DMS79 treated with DMSO at 0.1 percent for 48 hours (cell line): ENCODE data around the gene DEFB125.
"Not testable (repeated sequence)": the region's sequence is repeated elsewhere in the genome, so short reads cannot be mapped to it uniquely, and the experiment has no call there.

Experiments
- DNase-seq: peaks from one replicate; lab custom pipeline; 2025; lab: John Stamatoyannopoulos, UW

Gene DEFB125, protein sequence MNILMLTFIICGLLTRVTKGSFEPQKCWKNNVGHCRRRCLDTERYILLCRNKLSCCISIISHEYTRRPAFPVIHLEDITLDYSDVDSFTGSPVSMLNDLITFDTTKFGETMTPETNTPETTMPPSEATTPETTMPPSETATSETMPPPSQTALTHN

DNA sequence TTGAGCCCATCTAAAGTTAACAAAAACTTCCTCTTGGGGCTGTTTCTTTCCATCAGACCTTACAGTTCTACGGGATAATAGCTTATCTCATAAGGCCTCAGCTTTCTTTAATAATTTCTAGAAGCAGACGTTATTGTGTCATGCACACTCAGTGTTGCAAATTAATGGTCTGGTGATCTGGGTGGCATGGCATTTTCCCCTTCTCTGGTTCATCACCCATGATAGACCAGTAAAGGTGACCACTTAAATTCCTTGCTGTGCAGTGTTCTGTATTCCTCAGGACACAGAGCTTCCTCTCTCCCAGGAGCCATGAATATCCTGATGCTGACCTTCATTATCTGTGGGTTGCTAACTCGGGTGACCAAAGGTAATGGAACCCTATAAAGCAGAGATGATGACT lies at the start of gene DEFB125:
TSS of gene DEFB125 (plus strand) at position 272 of the 400 bp plus-strand sequence. CDS start at position 310, 38 bp downstream.
- no peak for DNase-seq

DNA sequence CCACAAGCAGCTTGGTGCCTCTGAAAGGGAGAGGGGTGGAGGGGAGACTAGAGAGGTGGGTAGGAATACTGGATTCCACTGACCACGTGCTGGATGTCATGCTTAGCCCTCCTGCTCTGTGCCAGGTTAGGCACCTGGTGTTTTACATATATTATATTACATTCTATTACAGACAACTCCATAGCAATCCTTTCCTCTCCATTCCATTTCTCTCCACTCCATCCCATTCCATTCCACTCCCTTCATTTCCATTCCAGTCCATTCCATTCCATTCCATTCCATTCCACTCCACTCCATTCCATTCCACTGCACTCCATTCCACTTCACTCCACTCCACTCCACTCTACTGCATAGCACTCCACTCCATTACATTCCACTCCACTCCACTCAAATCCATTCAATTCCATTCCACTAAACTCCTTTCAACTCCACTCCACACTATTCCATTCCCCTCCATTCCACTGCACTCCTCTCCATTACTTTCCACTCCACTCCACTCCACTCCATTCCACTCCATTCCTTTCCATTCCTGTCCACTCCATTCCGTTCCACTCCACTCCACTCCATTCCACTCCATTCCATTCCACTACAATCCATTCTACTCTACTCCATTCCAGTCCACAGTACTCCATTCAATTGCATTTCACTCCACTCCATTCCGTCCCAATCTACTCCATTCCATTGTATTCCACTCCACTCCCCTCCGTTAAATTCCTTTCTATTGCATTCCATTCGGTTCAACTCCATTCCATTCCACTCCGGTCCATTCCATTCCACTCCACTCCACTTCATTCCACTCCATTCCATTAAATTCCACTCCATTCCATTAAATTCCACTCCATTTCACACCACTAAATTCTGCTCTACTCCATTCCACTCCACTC lies 27.2 kb upstream of the DEFB125 start:
- no peak for DNase-seq

DNA sequence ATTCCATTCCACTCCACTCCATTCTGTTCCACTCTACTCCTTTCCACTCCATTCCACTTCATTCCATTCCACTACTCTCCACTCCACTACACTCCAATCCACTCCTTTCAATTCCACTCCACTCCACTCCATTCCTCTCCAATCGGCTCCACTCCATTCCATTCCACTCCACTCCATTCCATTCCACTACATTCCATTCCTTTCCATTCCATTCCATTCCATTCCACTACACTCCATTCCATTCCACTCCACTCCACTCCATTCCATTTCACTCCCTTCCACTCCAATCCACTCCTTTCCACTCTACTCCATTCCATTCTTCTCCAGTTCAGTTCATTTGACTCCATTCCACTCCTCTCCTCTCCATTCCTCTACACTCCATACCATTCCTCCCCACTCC lies 26.2 kb upstream of the DEFB125 start:
- no peak for DNase-seq

DNA sequence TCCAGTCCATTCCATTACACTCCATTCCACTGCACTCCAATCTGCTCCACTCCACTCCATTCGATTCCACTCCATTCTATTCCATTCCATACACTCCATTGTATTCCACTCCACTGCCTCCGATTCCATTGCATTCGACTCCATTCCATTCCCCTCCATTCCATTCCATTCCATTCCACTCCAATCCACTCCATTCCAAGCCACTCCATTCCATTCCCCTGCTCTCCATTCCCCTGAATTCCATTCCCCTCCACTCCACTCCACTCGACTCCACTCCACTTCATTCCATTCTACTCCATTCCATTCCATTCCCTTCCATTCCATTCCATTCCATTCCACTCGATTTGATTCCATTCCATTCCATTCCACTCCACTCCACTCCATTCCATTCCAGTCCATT lies 25.7 kb upstream of the DEFB125 start:
- DNase-seq = no peak

DNA sequence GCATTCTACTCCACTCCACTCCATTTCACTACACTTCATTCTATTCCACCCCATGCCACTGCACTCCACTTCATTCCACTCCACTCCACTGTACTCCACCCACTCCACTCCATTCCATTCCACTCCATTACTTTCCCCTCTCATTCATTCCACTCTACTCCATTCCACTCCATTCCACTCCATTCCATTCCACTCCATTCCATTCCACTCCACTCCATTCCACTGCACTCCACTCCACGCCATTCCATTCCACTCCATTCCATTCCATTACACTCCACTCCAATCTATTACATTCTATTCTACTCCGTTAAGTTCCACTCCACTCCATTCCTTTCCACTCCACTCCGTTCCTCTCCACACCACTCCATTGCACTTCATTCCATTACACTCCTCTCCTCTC lies 25.0 kb upstream of the DEFB125 start:
- DNase-seq = no peak

DNA sequence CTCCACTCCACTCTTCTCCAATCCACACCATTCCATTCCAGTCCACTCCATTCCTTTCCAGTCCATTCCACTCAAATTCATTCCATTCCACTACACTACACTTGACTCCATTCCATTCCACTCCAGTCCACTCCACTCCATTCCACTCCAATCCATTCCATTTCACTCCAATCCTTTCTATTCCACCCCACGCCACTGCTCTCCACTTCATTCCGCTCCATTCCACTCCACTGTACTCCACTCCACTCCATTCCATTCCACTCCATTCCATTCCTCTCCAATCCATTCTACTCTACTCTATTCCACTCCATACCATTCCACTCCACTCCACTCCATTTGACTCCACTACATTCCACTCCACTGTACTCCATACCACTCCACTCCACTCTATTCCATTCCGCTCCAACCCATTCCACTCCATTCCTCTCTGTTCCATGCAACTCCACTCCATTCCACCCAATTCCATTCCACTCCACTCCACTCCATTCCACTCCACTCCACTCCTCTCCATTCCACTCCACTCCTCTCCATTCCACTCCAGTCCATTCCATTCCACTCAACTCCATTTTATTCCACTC lies 23.4 kb upstream of the DEFB125 start:
- DNase-seq = no peak

DNA sequence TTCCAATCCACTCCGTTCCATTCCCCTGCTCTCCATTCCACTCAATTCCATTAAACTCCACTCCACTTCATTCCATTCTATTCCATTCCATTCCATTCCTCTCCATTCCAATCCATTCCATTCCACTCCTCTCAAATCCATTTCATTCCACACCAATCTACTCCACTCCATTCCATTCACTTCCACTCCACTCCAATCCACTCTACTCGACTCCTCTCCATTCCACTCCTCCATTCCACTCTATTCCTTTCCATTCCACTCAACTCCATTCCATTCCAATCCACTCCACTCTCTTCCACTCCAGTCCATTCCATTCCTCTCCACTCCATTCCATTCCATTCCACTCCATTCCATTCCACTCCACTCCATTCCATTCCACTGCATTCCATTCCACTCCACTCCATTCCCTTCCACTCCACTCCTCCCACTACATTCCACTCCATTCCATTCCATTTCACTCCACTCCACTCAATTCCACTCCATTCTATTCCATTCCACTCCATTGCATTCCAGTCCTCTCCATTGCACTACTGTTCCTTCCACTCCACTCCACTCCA lies 22.6 kb upstream of the DEFB125 start:
- no peak for DNase-seq

DNA sequence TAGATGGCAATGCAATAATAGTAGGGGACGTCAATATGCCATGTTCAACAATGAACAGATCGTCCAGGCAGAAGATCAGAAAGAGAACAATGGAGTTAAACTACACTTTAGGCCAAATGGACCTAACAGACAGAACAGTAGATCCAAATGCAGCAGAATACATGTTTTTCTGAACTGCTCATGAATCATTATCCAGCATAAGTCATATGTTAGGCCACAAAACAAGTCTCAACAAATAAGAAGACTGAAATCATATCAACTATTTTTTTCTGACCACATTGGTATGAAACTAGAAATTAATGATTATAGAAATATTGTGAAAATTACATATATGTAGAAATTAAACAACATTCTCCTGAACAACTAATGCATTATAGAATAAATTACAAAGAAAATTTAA lies 10.2 kb upstream of the DEFB125 start:
- no peak for DNase-seq

DNA sequence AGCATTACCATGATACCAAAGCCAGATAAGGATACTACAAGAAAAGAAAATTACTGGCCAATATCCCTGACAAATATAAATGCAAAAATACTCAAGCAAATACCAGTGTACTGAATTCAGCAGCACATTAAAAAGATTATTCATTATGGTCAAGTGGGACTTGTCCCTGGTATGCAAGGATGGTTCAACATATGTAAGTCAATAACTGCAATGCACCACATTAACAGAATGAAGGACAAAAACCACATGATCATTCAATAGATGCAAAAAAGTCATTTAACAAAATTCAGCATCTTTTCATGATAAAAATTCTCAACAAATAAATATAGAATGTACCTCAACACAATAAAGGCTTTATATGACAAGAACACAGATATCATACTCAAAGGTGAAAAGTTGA lies 9.1 kb upstream of the DEFB125 start:
- DNase-seq = no peak

DNA sequence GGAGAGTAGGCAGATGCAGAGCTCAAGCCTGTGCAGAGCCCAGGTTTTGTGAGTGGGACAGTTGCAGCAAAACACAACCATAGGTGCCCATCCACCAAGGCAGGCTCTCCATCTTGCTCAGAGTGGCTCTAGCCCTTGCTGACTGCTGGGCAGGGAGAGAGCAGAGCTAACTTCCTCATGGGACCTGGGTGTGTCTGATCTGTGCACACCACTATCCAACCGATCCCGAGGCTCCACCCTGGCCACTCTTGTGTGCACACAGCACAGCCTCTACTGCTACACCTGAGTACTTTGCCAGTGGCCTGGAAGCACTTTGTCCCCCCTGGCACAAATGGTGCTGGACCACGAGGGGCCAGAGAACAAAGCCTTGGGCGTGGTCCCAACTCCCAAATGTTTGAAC lies 7.9 kb upstream of the DEFB125 start:
- DNase-seq = no peak

DNA sequence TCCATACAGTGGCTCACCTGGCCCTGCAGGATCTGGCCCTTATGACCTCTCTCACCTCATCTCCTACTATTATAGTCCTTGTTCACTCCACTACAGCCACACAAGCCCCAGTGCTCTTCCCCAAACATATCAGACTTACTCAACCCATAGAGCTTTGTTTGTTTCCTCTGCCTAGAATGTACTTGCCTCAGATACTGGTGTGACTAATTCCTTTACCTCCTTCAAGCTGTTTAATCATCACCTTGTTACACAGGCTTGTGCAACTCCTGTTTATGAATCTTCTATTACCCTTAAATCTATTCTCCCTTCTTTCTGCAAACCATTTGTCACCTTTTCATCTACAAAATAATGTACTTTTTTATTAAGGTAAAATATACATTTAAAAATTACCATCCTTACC lies 3.2 kb downstream of the DEFB125 start:
- DNase-seq = no peak

DNA sequence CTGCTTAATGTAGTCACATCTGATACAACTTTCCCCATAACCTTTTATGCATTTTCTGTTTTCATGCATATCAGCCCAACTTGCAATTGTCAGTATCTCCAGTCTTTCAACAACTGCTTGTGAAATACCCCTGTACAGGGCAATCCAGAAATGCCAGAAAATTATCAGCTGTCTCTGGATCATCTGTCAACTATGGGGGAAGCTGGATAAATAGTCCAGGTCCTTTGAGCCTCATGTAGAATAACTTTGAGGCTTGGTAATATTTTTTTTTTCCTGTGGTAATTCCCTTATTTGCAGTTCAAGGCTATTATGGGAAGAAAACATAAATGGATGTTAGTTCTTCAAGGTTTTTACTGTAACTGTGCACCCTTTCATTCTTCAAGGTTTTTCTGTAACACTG lies 6.2 kb downstream of the DEFB125 start:
- DNase-seq = no peak

DNA sequence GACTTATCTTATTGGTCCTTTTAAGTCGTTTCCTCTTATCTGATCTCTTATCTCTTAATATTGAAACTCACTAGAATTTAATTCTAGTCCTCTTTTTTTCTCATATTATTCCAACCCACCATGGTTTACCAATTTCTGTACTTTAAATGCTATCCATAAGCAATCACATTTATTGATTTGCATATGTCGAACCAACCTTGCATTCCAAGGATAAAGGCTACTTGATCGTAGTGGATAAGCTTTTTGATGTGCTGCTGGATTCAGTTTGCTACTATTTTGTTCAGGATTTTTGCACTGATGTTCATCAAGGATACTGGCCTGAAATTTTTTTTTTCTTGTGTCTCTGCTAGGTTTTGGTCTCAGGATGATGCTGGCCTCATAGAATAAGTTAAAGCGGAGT lies 7.7 kb downstream of the DEFB125 start:
- DNase-seq = no peak

DNA sequence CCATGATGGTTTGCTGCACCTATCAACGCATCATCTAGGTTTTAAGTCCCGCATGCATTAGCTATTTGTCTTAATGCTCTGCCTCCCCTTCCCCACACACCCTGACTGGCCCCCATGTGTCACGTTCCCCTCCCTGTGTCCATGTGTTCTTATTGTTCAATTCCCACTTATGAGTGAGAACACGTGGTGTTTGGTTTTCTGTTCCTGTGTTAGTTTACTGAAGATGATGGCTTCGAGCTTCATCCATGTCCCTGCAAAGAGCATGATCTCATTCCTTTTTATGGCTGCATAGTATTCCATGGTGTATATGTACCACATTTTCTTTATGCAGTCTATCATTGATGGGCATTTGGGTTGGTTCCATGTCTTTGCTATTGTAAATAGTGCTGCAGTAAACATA lies 10.2 kb downstream of the DEFB125 start:
- not testable (repeated sequence) for DNase-seq

DNA sequence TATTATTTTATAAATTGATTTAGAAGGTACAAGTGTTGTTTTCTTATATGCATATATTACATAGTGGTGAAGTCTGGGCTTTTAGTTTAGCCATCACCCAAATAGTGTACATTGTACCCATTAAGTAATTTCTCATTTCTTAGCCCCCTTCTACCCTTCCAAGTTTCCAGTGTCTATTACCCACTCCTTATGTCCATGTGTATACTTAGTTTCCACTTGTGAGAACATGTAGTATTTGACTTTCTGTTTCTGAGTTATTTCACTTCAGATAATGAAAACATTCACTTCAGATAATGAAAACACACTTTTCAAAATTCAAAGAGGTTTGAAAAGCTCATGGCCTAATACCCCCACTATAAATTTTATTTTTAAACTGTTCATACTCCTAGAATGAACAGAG lies 14.5 kb downstream of the DEFB125 start:
- DNase-seq = no peak

DNA sequence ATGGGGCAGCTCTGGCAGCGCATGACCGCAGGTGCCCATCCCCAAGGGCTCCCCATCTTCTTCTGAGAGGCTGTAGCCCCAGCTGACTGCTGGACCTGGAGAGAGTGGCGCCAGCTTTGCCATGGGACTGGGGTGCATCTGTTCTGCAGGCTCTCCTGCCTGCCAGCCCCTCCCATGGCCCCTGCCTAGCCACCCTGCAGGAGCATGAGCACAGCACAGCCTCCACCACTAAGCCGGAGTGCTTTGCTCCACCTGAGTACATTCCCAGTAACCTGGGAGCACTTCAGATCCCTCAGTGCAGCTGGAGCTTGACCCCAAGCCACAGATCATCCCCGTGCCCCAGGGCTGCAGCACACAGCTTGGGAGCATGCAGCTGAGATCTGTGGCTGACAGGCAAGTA lies 16.0 kb downstream of the DEFB125 start:
- DNase-seq = no peak

DNA sequence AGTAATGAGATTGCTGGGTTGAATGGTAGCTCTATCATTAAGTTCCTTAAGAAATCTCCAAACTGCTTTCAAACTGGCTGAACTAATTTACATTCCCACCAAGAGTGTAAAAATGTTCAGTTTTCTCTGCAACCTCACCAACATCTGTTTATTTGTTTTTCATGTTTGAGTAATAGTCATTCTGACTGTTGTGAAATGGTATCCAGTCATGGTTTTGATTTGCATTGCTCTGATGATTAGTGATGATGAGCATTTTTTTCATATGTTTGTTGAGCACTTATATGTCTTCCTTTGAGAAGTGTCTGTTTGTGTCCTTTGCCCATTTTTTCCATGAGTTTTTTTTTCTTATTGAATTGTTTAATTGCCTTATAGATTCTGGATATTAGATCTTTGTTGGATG lies 24.9 kb downstream of the DEFB125 start:
- no peak for DNase-seq

DNA sequence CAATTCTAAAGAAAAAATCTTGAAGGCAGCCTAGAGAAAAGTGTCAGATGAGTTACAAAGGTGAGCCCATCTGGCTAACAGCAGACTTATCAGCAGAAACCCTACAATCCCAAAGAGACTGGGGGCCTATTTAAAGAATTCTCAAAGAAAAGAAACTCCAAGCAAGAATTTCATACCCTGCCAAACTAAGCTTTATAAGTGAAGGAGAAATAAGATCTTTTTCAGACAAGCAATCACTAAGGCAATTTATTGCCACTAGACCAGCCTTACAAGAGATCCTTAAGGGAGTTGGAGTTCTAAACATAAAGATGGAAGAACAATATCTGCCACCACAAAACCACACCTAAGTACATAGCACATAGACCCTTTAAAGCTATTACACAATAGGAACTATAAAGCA lies 30.0 kb downstream of the DEFB125 start:
- no peak for DNase-seq

DNA sequence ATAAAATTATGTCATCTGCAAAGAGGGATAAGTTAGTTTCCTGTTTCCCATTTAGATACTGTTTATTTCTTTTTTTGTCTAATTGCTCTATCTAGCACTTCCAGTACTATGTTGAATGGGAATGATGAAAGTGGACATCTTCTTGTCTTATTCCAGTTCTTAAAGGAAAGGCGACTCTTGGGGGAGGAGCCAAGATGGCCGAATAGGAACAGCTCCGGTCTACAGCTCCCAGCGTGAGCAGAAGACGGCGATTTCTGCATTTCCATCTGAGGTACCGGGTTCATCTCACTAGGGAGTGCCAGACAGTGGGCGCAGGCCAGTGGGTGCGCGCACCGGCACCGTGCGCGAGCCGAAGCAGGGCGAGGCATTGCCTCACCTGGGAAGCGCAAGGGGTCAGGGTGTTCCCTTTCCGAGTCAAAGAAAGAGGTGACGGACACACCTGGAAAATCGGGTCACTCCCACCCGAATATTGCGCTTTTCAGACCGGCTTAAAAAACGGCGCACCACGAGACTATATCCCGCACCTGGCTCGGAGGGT lies 42.4 kb downstream of the DEFB125 start:
- DNase-seq = not testable (repeated sequence)

DNA sequence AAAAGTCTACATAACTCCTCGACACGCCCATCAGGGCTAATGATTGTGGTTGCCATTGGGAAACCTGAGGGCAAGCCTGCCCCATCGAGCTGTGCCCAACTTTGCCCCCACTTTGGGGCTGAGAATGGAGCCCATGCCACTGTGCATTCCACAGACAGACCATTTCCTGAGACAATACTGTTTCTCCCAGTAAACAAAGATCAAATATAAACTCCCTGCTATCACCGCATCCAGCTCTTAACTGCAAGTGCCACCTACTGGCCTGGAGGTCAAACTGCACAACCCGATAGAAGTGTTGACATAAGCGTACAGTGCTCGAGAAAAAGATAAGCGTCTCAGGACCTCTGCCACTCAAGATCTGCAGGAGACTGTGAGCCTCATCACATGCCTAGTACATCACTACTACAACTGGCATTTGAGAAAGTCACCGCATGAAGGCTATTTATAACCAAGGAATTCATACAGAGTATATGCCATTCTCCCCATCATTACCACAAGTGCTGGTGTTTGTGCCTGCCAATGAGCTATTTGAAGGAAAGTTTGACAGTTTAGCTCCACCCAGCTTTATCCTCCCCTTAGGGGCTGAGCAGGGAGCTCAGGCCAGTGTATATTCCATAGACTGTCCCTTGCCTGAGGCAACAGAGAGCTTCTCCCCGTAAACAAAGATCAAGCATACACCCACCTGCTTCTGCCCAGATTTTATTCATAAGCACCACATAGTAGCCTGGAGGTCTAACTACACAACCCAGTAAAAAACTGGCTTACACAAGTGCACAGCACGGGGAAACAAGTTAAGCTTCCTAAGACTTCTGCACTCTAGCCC lies 50.4 kb downstream of the DEFB125 start:
- DNase-seq = no peak

DNA sequence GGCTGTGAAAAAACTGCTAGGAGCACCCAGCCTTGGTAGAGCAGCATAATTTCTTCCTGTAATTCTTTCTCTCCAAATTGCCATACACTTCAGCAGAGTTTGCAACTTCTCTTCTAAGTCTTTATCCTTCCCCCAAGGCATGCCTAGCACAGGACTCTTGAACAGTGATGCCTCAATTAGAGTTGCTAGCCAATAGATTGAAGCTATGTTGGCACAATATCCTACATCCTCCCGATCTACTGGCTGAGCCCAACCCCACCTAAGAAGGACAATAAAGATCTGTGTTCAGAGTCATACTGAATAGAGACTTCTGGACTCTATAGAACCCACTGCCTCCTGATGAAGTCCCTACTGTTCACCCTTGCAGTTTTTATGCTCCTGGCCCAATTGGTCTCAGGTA lies 54.8 kb downstream of the DEFB125 start, which contains the start of gene DEFB126:
TSS of gene DEFB126 (plus strand) at position 301 of the 400 bp plus-strand sequence. CDS start at position 340, 39 bp downstream.
- DNase-seq = no peak

DNA sequence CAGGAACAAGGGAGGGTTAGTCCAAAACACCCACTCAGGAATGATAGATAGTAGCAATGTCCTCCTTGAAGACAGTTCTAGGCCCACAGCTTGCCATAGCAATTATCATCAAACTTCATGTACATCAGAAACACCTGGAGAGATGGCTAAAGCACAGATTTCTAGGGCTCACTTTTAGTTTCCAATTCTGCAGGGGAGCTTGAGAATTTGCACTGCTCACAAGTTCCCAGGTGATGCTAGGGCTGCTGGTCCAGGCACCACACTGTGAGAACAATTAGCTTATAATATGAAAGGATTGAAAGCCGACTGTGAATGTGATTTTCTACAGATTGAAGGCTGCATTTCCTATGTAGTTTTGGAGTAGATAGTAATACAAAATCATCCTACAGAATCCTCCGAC lies 58.4 kb downstream of the DEFB125 start:
- no peak for DNase-seq
